Gastroesophageal sphincter (tissue), 3 donors: ENCODE measurements around the gene ACYP1.

ENCODE experiments used
- EP300 ChIP-seq: sonication (generic); formaldehyde crosslinking; IDR thresholded peaks from one replicate; pipeline ENCODE4 v1.6.1; 2017; ENCODE audit warnings: antibody characterized with exemption, mild to moderate bottlenecking
- POLR2A ChIP-seq, 2 donors: fragments of 450-650 bp; IDR thresholded peaks; one replicate each; pipeline ENCODE4 v1.6.1; 2017; ENCODE audit warnings: antibody characterized with exemption in 2 of 2, mild to moderate bottlenecking in 2 of 2, moderate library complexity in 1 of 2
- TF ChIP-seq, protein P1 (sequence below), 4 experiments: fragments of 200-600 bp in 2 of 4; fragments of 450-650 bp in 2 of 4; sonication (generic) in 1 of 4; IDR thresholded peaks; one replicate each; pipeline ENCODE4 v1.5.1; 2017 to 2019; ENCODE audit warnings: antibody characterized with exemption in 4 of 4, mild to moderate bottlenecking in 2 of 4, moderate library complexity in 2 of 4

DNA sequence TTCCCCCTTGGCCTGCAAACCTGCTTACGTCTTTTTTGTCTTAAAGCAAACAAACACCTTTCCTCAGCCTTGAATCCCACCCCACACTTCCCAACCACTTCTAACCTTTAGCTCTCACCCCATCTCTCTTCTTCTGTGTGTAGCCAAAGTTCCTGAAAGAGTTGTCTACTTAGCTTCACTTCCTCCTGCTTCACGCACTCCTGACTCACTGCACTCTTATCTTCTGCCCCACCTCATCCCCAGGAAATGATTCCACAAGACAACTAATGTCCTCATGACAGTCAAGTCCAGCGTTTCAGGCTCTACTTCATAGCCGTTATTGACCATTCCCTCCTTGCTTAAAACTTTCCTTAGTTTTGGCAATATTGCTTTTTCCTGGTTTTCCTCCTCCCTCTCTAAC lies 38.7 kb downstream of the ACYP1 start:
- TF ChIP-seq, protein P1, sequence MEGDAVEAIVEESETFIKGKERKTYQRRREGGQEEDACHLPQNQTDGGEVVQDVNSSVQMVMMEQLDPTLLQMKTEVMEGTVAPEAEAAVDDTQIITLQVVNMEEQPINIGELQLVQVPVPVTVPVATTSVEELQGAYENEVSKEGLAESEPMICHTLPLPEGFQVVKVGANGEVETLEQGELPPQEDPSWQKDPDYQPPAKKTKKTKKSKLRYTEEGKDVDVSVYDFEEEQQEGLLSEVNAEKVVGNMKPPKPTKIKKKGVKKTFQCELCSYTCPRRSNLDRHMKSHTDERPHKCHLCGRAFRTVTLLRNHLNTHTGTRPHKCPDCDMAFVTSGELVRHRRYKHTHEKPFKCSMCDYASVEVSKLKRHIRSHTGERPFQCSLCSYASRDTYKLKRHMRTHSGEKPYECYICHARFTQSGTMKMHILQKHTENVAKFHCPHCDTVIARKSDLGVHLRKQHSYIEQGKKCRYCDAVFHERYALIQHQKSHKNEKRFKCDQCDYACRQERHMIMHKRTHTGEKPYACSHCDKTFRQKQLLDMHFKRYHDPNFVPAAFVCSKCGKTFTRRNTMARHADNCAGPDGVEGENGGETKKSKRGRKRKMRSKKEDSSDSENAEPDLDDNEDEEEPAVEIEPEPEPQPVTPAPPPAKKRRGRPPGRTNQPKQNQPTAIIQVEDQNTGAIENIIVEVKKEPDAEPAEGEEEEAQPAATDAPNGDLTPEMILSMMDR (IDR thresholded peaks at IDR 0.05), result no peak
- TF ChIP-seq EP300, result no peak
- TF ChIP-seq POLR2A (IDR thresholded peaks at IDR 0.05), result no peak
